GM21786 (cell line): Measurements from ENCODE around the gene TCERG1L.

Experiments used
- ATAC-seq: cut with Tn5 transposase; IDR thresholded peaks from one replicate; pipeline ENCODE4 v1.9.1; 2021; ENCODE audit not compliant: unreplicated experiment

TCERG1L gene

GRCh38 chr10:131271195-131271880 is 40.2 kb downstream of the TCERG1L start:
- ATAC-seq: no peak

- no peak for ATAC-seq
Observed at GRCh38 chr10:131270461-131271190, 40.9 kb downstream of the TCERG1L start.

GRCh38 chr10:131269776-131270460 is 41.6 kb downstream of the TCERG1L start:
- ATAC-seq: no peak

- no peak for ATAC-seq
Observed at GRCh38 chr10:131267814-131268095, 43.8 kb downstream of the TCERG1L start.

GRCh38 chr10:131266936-131267813 is 44.3 kb downstream of the TCERG1L start:
- no peak for ATAC-seq

GRCh38 chr10:131264110-131264788 is 47.3 kb downstream of the TCERG1L start:
- no peak for ATAC-seq

GRCh38 chr10:131261890-131262475 is 49.5 kb downstream of the TCERG1L start:
- ATAC-seq: no peak

- no peak for ATAC-seq
Observed at GRCh38 chr10:131260452-131261211, 50.9 kb downstream of the TCERG1L start.

GRCh38 chr10:131260031-131260430 is 51.5 kb downstream of the TCERG1L start:
- no peak for ATAC-seq

- no peak for ATAC-seq
Observed at GRCh38 chr10:131259535-131259934, 52.0 kb downstream of the TCERG1L start.

GRCh38 chr10:131258256-131258655 is 53.3 kb downstream of the TCERG1L start:
- no peak for ATAC-seq

GRCh38 chr10:131257027-131257426 is 54.5 kb downstream of the TCERG1L start:
- no peak for ATAC-seq

GRCh38 chr10:131254859-131255252 is 56.7 kb downstream of the TCERG1L start:
- ATAC-seq: no peak

- ATAC-seq: no peak
Observed at GRCh38 chr10:131253931-131254858, 57.3 kb downstream of the TCERG1L start.

- ATAC-seq: no peak
Observed at GRCh38 chr10:131252567-131253276, 58.8 kb downstream of the TCERG1L start.

- ATAC-seq: no peak
Observed at GRCh38 chr10:131251146-131251541, 60.4 kb downstream of the TCERG1L start.

GRCh38 chr10:131250454-131251145 is 60.9 kb downstream of the TCERG1L start:
- no peak for ATAC-seq
